GM21381 (cell line): ENCODE measurements around the gene THSD8.
"Not testable (repeated sequence)": the region's sequence is repeated elsewhere in the genome, so short reads cannot be mapped to it uniquely, and the experiment has no call there.

ENCODE experiments used
- ATAC-seq: cut with Tn5 transposase; IDR thresholded peaks from one replicate; pipeline ENCODE4 v1.9.1; 2021; ENCODE audit warnings: mild to moderate bottlenecking, moderate library complexity; ENCODE audit not compliant: unreplicated experiment

The THSD8 gene

GRCh38 chr19:12821761-12822160 lies 19.9 kb downstream of the THSD8 start:
- ATAC-seq, result no peak

- ATAC-seq, result no peak
Observed at GRCh38 chr19:12825254-12826131, 23.6 kb downstream of the THSD8 start.

- no peak for ATAC-seq
Observed at GRCh38 chr19:12828494-12828893, 26.6 kb downstream of the THSD8 start.

GRCh38 chr19:12833418-12833737 lies 31.5 kb downstream of the THSD8 start:
- ATAC-seq, result no peak

GRCh38 chr19:12833738-12834565 lies 32.1 kb downstream of the THSD8 start:
- no peak for ATAC-seq

- ATAC-seq, result no peak
Observed at GRCh38 chr19:12834566-12834943, 32.7 kb downstream of the THSD8 start, which contains the start of gene RTBDN. Gene RTBDN (minus strand): TSS chr19:12834579. CDS start chr19:12829979, 4,600 bp downstream.

- ATAC-seq, result no peak
Observed at GRCh38 chr19:12834976-12835757, 33.3 kb downstream of the THSD8 start.

- ATAC-seq, result no peak
Observed at GRCh38 chr19:12836529-12836863, 34.6 kb downstream of the THSD8 start.

- no peak for ATAC-seq
Observed at GRCh38 chr19:12837225-12837624, 35.4 kb downstream of the THSD8 start.

GRCh38 chr19:12838182-12838885 lies 36.5 kb downstream of the THSD8 start, which contains the start of gene MAST1:
Gene MAST1 (plus strand): TSS chr19:12838515. CDS start chr19:12838573, 58 bp downstream.
- ATAC-seq, result no peak

GRCh38 chr19:12838886-12839756 lies 37.3 kb downstream of the THSD8 start:
- ATAC-seq, result no peak

GRCh38 chr19:12840091-12841079 lies 38.5 kb downstream of the THSD8 start:
- ATAC-seq, result no peak

GRCh38 chr19:12841094-12841493 lies 39.2 kb downstream of the THSD8 start:
- no peak for ATAC-seq

- no peak for ATAC-seq
Observed at GRCh38 chr19:12842511-12842910, 40.6 kb downstream of the THSD8 start.

GRCh38 chr19:12843328-12843727 lies 41.5 kb downstream of the THSD8 start:
- no peak for ATAC-seq

GRCh38 chr19:12843999-12844732 lies 42.3 kb downstream of the THSD8 start:
- ATAC-seq, result no peak

GRCh38 chr19:12846613-12847012 lies 44.7 kb downstream of the THSD8 start:
- ATAC-seq, result not testable (repeated sequence)
